SK-N-SH treated with all-trans-retinoic acid at 6 μM for 48 hours (cell line): ENCODE measurements around the gene ZNF185.

Source experiments
- ATAC-seq: fragments of 200-7000 bp; cut with Tn5 transposase; 3 replicates; pipeline ENCODE4 v1.9.1; 2020; ENCODE audit warnings: mild to moderate bottlenecking, moderate library complexity
- ARNTL ChIP-seq: fragments of 450-650 bp; formaldehyde crosslinking; IDR thresholded peaks from 2 replicates; pipeline ENCODE4 v1.5.0; 2020; ENCODE audit warnings: low read depth, mild to moderate bottlenecking, moderate library complexity, borderline replicate concordance
- BACH2 ChIP-seq: fragments of 250-450 bp; sonication (Bioruptor Pico); IDR thresholded peaks from 2 replicates; pipeline ENCODE4 v1.9.0; 2021; ENCODE audit warnings: mild to moderate bottlenecking, borderline replicate concordance
- CSDC2 ChIP-seq: fragments of 250-450 bp; sonication (Bioruptor Pico); IDR thresholded peaks from 2 replicates; pipeline ENCODE4 v1.5.0; 2020; ENCODE audit warnings: mild to moderate bottlenecking, moderate library complexity
- ESRRG ChIP-seq: fragments of 250-450 bp; sonication (Bioruptor Pico); IDR thresholded peaks from 2 replicates; pipeline ENCODE4 v1.6.1; 2021; ENCODE audit warnings: mild to moderate bottlenecking
- GLIS3 ChIP-seq: fragments of 250-450 bp; sonication (Bioruptor Pico); IDR thresholded peaks from 2 replicates; pipeline ENCODE4 v1.5.0; 2020; ENCODE audit warnings: mild to moderate bottlenecking, moderate library complexity
- ISL1 ChIP-seq: fragments of 250-450 bp; sonication (Bioruptor Pico); IDR thresholded peaks from 2 replicates; pipeline ENCODE4 v2.1.2; 2022; ENCODE audit warnings: mild to moderate bottlenecking, moderate library complexity
- OSR1 ChIP-seq: fragments of 250-450 bp; sonication (Bioruptor Pico); IDR thresholded peaks from 2 replicates; pipeline ENCODE4 v1.8.0; 2022; ENCODE audit warnings: moderate library complexity, mild to moderate bottlenecking, inconsistent platforms
- PPARA ChIP-seq: fragments of 250-450 bp; sonication (Bioruptor Pico); IDR thresholded peaks from 2 replicates; pipeline ENCODE4 v1.5.0; 2020; ENCODE audit warnings: mild to moderate bottlenecking, borderline replicate concordance
- RARB ChIP-seq: fragments of 250-450 bp; sonication (Bioruptor Pico); IDR thresholded peaks from 2 replicates; pipeline ENCODE4 v1.8.0; 2021; ENCODE audit warnings: mild to moderate bottlenecking, moderate library complexity
- SNAI2 ChIP-seq: fragments of 250-450 bp; sonication (Bioruptor Pico); IDR thresholded peaks from 2 replicates; pipeline ENCODE4 v1.5.0; 2020; ENCODE audit warnings: mild to moderate bottlenecking, moderate library complexity
- TCF4 ChIP-seq: fragments of 250-450 bp; sonication (Bioruptor Pico); IDR thresholded peaks from 2 replicates; pipeline ENCODE4 v1.8.0; 2021; ENCODE audit warnings: mild to moderate bottlenecking, moderate library complexity, borderline replicate concordance
- ZFP3 ChIP-seq: fragments of 250-450 bp; sonication (Bioruptor Pico); IDR thresholded peaks from 2 replicates; pipeline ENCODE4 v1.5.0; 2020; ENCODE audit warnings: mild to moderate bottlenecking, moderate library complexity
- ZFP30 ChIP-seq: fragments of 450-650 bp; formaldehyde crosslinking; IDR thresholded peaks from 2 replicates; pipeline ENCODE4 v1.5.0; 2022; ENCODE audit warnings: mild to moderate bottlenecking, moderate library complexity
- ZNF70 ChIP-seq: fragments of 450-650 bp; formaldehyde crosslinking; IDR thresholded peaks from 2 replicates; pipeline ENCODE4 v1.5.0; 2020; ENCODE audit warnings: mild to moderate bottlenecking, moderate library complexity
- TF ChIP-seq, protein P1 (sequence below): fragments of 250-450 bp; sonication (Bioruptor Pico); IDR thresholded peaks from 2 replicates; pipeline ENCODE4 v1.8.0; 2020; ENCODE audit warnings: mild to moderate bottlenecking, moderate library complexity, borderline replicate concordance
- TF ChIP-seq, protein P2 (sequence below): fragments of 250-450 bp; sonication (Bioruptor Pico); IDR thresholded peaks from 2 replicates; pipeline ENCODE4 v1.8.0; 2021; ENCODE audit warnings: low read depth, mild to moderate bottlenecking, moderate library complexity, borderline replicate concordance
- TF ChIP-seq, protein P3 (sequence below): fragments of 250-450 bp; sonication (Bioruptor Pico); IDR thresholded peaks from 2 replicates; pipeline ENCODE4 v1.5.1; 2020; ENCODE audit warnings: low read depth, mild to moderate bottlenecking, moderate library complexity
- TF ChIP-seq, protein P4 (sequence below): fragments of 250-450 bp; sonication (Bioruptor Pico); IDR thresholded peaks from 2 replicates; pipeline ENCODE4 v1.5.0; 2020; ENCODE audit warnings: mild to moderate bottlenecking, moderate library complexity

ZNF185 gene

DNA sequence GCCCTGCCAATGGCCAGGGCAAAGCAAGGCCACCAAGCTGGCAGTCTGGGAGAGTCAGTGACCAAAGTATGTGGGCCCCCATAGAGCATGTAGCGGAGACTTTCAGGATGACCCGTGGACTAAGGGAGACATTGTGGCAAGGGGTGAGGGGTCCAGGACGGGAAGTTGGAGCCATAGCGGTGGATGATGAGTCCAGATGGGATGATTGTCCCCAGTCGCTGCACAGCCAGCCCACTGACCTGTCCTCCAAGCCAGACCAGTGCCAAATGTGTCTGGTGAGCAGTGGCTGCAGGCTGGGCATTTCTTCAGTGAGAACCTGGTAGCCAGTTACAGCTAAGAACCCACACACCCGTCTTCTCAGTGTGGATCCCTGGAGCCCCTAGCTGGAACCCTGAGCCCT is 34.3 kb downstream of the ZNF185 start:
- TF ChIP-seq ARNTL (no peak), ESRRG (CRISPR knock-in tag) (no peak), PPARA (CRISPR knock-in tag) (no peak), CSDC2 (CRISPR knock-in tag) (no peak)
- TF ChIP-seq, protein P1, sequence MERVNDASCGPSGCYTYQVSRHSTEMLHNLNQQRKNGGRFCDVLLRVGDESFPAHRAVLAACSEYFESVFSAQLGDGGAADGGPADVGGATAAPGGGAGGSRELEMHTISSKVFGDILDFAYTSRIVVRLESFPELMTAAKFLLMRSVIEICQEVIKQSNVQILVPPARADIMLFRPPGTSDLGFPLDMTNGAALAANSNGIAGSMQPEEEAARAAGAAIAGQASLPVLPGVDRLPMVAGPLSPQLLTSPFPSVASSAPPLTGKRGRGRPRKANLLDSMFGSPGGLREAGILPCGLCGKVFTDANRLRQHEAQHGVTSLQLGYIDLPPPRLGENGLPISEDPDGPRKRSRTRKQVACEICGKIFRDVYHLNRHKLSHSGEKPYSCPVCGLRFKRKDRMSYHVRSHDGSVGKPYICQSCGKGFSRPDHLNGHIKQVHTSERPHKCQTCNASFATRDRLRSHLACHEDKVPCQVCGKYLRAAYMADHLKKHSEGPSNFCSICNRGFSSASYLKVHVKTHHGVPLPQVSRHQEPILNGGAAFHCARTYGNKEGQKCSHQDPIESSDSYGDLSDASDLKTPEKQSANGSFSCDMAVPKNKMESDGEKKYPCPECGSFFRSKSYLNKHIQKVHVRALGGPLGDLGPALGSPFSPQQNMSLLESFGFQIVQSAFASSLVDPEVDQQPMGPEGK (CRISPR knock-in tag) = no peak
- TF ChIP-seq, all 23 proteins: peak for 0
- ATAC-seq = no peak

DNA sequence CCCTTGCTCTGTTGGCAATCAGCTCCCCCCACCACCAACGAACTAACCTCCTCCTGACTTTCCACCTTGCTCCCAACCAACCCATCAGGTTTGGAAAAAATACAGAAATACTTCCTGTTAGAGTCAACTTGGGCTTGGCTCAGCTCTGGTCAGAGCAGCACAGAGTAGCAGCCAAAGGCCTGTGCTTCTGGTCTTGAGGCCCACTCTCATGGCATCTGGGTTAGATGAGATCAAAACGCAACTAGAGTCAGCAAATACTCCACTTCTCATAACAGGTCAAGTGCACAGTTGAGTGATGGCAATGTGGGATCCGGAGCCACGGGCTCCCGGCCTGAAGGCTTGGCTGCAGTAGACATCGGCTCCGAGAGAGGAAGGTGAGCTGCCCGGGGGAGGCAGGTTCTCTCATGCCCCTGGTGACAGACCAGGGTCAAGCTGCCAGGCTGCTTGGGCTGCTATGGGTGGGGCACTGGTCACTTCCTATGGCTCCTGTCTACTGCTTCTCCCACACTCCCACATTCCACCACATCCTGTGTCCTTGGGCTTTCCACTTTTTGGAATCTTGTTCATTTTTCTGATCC is 34.8 kb downstream of the ZNF185 start:
- TF ChIP-seq ZFP30 (CRISPR knock-in tag) = no peak
- ATAC-seq = no peak

DNA sequence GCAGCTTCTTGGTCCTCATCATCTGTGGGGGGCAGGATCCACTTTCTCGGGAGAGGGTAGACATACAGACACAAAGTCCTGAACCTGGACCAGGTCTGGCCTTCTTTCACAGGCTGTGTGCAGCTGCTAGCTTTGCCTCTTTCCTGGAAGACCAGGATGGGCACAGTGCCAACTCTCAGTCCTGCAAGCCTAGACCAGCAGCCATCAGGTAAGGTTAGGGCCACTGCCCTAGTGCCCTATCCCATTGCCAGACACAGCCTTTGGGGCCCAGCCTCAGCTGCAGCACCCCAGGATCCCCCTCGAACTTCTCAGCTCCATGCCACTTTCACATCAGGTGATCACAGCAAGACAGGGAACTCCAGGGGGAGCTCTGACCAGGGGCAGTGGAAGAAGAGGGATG is 38.4 kb downstream of the ZNF185 start:
- TF ChIP-seq, protein P2, sequence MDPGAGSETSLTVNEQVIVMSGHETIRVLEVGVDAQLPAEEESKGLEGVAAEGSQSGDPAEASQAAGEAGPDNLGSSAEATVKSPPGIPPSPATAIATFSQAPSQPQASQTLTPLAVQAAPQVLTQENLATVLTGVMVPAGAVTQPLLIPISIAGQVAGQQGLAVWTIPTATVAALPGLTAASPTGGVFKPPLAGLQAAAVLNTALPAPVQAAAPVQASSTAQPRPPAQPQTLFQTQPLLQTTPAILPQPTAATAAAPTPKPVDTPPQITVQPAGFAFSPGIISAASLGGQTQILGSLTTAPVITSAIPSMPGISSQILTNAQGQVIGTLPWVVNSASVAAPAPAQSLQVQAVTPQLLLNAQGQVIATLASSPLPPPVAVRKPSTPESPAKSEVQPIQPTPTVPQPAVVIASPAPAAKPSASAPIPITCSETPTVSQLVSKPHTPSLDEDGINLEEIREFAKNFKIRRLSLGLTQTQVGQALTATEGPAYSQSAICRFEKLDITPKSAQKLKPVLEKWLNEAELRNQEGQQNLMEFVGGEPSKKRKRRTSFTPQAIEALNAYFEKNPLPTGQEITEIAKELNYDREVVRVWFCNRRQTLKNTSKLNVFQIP (CRISPR knock-in tag) = no peak
- TF ChIP-seq BACH2 (CRISPR knock-in tag) (no peak), RARB (CRISPR knock-in tag) (no peak), GLIS3 (CRISPR knock-in tag) (no peak), TCF4 (CRISPR knock-in tag) (no peak), PPARA (CRISPR knock-in tag) (no peak), ISL1 (no peak)
- TF ChIP-seq, all 23 proteins: peak for 0
- ATAC-seq = no peak

DNA sequence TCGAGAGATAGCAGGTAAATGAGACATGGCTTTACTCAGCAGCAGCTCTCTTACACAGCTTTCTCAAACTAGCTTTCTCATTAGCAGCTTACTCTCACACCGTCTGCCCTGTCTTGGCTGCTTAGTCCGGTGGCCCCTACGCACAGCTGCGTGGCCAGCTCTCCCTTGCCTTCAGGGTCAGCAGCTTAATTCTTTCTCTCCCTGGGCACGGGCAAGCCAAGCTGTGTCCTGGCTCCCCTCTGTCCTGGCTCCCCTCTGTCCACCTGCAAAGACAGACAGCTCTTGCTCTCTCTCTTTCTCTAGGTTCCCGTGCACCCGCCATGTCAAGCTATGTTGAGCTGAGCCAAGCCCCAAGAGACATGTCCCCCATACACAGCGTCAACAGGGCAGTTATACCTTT is 39.4 kb downstream of the ZNF185 start:
- no peak for ATAC-seq
- no peak for TF ChIP-seq ISL1
- TF ChIP-seq ZNF70 (CRISPR knock-in tag) = no peak
- no peak for TF ChIP-seq CSDC2 (CRISPR knock-in tag)
- TF ChIP-seq, protein P3, sequence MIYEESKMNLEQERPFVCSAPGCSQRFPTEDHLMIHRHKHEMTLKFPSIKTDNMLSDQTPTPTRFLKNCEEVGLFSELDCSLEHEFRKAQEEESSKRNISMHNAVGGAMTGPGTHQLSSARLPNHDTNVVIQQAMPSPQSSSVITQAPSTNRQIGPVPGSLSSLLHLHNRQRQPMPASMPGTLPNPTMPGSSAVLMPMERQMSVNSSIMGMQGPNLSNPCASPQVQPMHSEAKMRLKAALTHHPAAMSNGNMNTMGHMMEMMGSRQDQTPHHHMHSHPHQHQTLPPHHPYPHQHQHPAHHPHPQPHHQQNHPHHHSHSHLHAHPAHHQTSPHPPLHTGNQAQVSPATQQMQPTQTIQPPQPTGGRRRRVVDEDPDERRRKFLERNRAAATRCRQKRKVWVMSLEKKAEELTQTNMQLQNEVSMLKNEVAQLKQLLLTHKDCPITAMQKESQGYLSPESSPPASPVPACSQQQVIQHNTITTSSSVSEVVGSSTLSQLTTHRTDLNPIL (CRISPR knock-in tag) = no peak
- TF ChIP-seq ZFP3 (CRISPR knock-in tag) = no peak

DNA sequence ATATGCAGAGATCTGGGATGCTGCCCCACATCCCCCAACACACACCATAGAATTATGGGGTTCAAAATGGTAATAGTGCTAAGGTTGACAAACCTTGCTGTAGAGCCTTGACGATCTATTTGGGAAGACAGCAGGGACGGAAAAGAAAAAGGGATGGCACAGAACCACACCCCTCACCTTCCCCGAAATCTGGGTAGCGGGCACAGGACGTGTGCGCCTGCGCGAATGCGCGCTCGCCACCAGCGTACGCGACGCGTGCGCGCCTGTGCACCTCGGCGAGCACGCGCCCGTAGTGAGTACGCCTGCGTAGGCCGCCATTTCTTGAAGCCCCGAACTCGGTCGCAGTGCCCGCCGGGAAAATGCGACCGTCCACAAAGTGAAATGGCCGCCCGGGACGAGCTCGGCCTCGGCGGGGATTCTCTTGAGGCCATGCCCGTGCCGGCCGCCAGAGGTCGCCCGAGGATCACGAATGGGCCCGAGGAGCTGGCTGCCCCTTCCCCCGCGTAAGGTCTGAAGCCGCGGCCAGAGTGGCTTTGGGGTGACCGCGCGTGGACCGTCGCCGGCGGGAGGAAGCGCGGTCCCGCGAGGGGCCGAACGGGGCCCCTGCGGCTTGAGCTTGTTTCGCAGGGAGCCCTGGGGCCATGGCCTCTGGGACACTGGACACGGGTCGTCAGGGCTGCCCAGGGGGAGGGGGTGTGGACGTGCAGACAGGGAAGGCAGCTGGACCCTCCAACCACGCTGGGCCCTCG is 43.6 kb downstream of the ZNF185 start:
- peak; percentile 95 for ATAC-seq
- no peak for TF ChIP-seq ZFP30 (CRISPR knock-in tag)
- TF ChIP-seq, protein P4, sequence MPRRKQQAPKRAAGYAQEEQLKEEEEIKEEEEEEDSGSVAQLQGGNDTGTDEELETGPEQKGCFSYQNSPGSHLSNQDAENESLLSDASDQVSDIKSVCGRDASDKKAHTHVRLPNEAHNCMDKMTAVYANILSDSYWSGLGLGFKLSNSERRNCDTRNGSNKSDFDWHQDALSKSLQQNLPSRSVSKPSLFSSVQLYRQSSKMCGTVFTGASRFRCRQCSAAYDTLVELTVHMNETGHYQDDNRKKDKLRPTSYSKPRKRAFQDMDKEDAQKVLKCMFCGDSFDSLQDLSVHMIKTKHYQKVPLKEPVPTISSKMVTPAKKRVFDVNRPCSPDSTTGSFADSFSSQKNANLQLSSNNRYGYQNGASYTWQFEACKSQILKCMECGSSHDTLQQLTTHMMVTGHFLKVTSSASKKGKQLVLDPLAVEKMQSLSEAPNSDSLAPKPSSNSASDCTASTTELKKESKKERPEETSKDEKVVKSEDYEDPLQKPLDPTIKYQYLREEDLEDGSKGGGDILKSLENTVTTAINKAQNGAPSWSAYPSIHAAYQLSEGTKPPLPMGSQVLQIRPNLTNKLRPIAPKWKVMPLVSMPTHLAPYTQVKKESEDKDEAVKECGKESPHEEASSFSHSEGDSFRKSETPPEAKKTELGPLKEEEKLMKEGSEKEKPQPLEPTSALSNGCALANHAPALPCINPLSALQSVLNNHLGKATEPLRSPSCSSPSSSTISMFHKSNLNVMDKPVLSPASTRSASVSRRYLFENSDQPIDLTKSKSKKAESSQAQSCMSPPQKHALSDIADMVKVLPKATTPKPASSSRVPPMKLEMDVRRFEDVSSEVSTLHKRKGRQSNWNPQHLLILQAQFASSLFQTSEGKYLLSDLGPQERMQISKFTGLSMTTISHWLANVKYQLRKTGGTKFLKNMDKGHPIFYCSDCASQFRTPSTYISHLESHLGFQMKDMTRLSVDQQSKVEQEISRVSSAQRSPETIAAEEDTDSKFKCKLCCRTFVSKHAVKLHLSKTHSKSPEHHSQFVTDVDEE (CRISPR knock-in tag) = peak; percentile 48; the same call in 1 of the 2 replicates
- TF ChIP-seq, protein P1 (CRISPR knock-in tag) = no peak
- TF ChIP-seq CSDC2 (CRISPR knock-in tag) = no peak
- no peak for TF ChIP-seq ARNTL
- TF ChIP-seq ZNF70 (CRISPR knock-in tag) = no peak
- no peak for TF ChIP-seq ISL1
- no peak for TF ChIP-seq TCF4 (CRISPR knock-in tag)
- TF ChIP-seq, protein P3 (CRISPR knock-in tag) = no peak
- no peak for TF ChIP-seq SNAI2
- no peak for TF ChIP-seq PPARA (CRISPR knock-in tag)
- TF ChIP-seq BACH2 (CRISPR knock-in tag) = no peak
- no peak for TF ChIP-seq GLIS3 (CRISPR knock-in tag)
- TF ChIP-seq, protein P2 (CRISPR knock-in tag) = no peak
- no peak for TF ChIP-seq OSR1 (CRISPR knock-in tag)
- TF ChIP-seq ZFP3 (CRISPR knock-in tag) = peak; percentile 11; the same call in 1 of the 2 replicates
- TF ChIP-seq, all 23 proteins: peak for 2
